SH-SY5Y (cell line): Measurements from ENCODE around the gene FBXL16.

Experiments
- GATA2 ChIP-seq: IDR thresholded peaks from 2 replicates; pipeline ENCODE4 v1.6.1; 2011; ENCODE audit warnings: mild to moderate bottlenecking, low read depth, low read length
- GATA3 ChIP-seq: IDR thresholded peaks from 2 replicates; pipeline ENCODE4 v1.6.1; 2011; ENCODE audit warnings: low read depth, mild to moderate bottlenecking, low read length, moderate library complexity

DNA sequence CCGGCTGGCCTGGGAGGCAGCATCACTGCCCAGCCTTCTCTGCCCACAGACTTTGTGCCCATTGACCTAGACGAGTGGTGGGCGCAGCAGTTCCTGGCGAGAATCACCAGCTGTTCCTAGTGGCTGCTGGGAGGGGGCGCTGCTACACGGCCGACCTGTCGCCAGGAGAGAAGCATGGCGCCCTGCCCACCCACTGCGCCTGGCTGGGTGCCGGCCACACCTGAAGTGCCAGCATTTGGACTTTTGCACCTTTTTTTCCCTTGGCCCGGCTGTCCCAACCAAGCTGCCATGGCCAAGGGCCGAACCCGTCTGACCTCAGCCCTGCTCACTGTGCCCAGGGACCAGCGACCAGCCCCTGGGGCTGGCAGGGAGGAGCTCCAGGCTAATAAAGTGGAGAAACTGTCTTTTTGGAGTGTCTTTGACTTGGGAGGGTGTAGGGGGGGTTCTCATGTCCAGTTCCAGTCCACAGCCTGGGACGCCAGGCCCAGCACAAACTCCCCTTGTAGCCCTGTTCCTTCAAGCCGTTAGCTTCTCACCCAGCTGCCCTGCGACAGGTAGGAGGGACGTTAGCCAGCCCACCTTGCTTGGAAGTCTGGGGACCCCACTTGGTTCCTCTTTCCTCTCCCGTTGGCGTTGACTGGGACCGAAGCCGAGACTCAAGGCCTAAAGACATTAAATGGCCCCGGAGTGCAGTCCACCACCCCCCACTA, 57.4 kb downstream of the FBXL16 start:
- TF ChIP-seq GATA2 = no peak
- TF ChIP-seq GATA3 = no peak
